ENCODE results near the gene ZBTB21.

Gene ZBTB21

GRCh38 chr21:41957991-41958766 is 52.0 kb downstream of the ZBTB21 start:
- Histone ChIP-seq H3K4me2 (ENCODE audit: low read depth, low read length) (no peak overlapping the region), H3K36me3 (replicated peaks; ENCODE audit: insufficient read depth, low read length) (no peaks in the 10 kb centered on the region), H4K20me1 (ENCODE audit: insufficient read depth, low read length) (no peaks in the 10 kb centered on the region), H3K4me1 (ENCODE audit: low read length) (no peaks in the 10 kb centered on the region), H2AFZ (ENCODE audit: low read length) (no peak overlapping the region), H3F3A (ENCODE audit: insufficient read depth, low read length) (no peaks in the 10 kb centered on the region), H3K27ac (ENCODE audit: low read length) (no peak overlapping the region), H3K79me2 (ENCODE audit: low read length) (no peaks in the 10 kb centered on the region), H3K9ac (ENCODE audit: low read length) (no peak overlapping the region), H3K9me2 (replicated peaks; ENCODE audit: insufficient read depth, low read length) (no peaks in the 10 kb centered on the region), H3K9me3 (replicated peaks; ENCODE audit: insufficient read depth, low read length) (no peaks in the 10 kb centered on the region), H3K27me3 (replicated peaks; ENCODE audit: insufficient read depth, low read length) (peaks cover 29% of the 10 kb centered on the region), H3K4me3 (ENCODE audit: low read length) (no peak overlapping the region)
- no peak for DNase-seq
- TF ChIP-seq EZH2phosphoT487 (IDR thresholded peaks at IDR 0.05; ENCODE audit: low read length) = no peak
- no peak for TF ChIP-seq CTCF (IDR thresholded peaks at IDR 0.05; ENCODE audit: low read length)
- no peak for TF ChIP-seq EZH2 (optimal IDR thresholded peaks at IDR 0.05; ENCODE audit: low read depth, low read length)

- no peaks in the 10 kb centered on the region for H3K9me2 ChIP-seq (replicated peaks; ENCODE audit: insufficient read depth, low read length)
- H3F3A ChIP-seq (ENCODE audit: insufficient read depth, low read length) = no peaks in the 10 kb centered on the region
- H3K4me2 ChIP-seq (ENCODE audit: low read depth, low read length) = no peak overlapping the region
- no peak overlapping the region for H3K4me3 ChIP-seq (ENCODE audit: low read length)
- no peaks in the 10 kb centered on the region for H3K36me3 ChIP-seq (replicated peaks; ENCODE audit: insufficient read depth, low read length)
- H3K4me1 ChIP-seq (ENCODE audit: low read length) = no peaks in the 10 kb centered on the region
- DNase-seq = no peak
- no peaks in the 10 kb centered on the region for H3K79me2 ChIP-seq (ENCODE audit: low read length)
- no peaks in the 10 kb centered on the region for H3K9me3 ChIP-seq (replicated peaks; ENCODE audit: insufficient read depth, low read length)
- no peak overlapping the region for H3K9ac ChIP-seq (ENCODE audit: low read length)
- H3K27me3 ChIP-seq (replicated peaks; ENCODE audit: insufficient read depth, low read length) = peaks cover 19% of the 10 kb centered on the region; the same call in 1 of the 2 replicates
- TF ChIP-seq EZH2 (optimal IDR thresholded peaks at IDR 0.05; ENCODE audit: low read depth, low read length) (no peak), CTCF (IDR thresholded peaks at IDR 0.05; ENCODE audit: low read length) (no peak), EZH2phosphoT487 (IDR thresholded peaks at IDR 0.05; ENCODE audit: low read length) (no peak)
- H2AFZ ChIP-seq (ENCODE audit: low read length) = no peak overlapping the region
- no peak overlapping the region for H3K27ac ChIP-seq (ENCODE audit: low read length)
- no peaks in the 10 kb centered on the region for H4K20me1 ChIP-seq (ENCODE audit: insufficient read depth, low read length)
These were observed 53.0 kb downstream of the ZBTB21 start for GRCh38 chr21:41956926-41957729.

- no peak for DNase-seq
- peaks cover 4% of the 10 kb centered on the region; the same call in 1 of the 2 replicates for H3K27me3 ChIP-seq (replicated peaks; ENCODE audit: insufficient read depth, low read length)
- no peak overlapping the region for H3K27ac ChIP-seq (ENCODE audit: low read length)
- H3K4me2 ChIP-seq (ENCODE audit: low read depth, low read length) = no peak overlapping the region
- no peak overlapping the region for H2AFZ ChIP-seq (ENCODE audit: low read length)
- no peaks in the 10 kb centered on the region for H4K20me1 ChIP-seq (ENCODE audit: insufficient read depth, low read length)
- no peaks in the 10 kb centered on the region for H3K4me1 ChIP-seq (ENCODE audit: low read length)
- no peak overlapping the region for H3K4me3 ChIP-seq (ENCODE audit: low read length)
- H3K9ac ChIP-seq (ENCODE audit: low read length) = no peak overlapping the region
- no peaks in the 10 kb centered on the region for H3K9me3 ChIP-seq (replicated peaks; ENCODE audit: insufficient read depth, low read length)
- TF ChIP-seq EZH2phosphoT487 (IDR thresholded peaks at IDR 0.05; ENCODE audit: low read length) (no peak), CTCF (IDR thresholded peaks at IDR 0.05; ENCODE audit: low read length) (no peak), EZH2 (optimal IDR thresholded peaks at IDR 0.05; ENCODE audit: low read depth, low read length) (no peak)
- H3F3A ChIP-seq (ENCODE audit: insufficient read depth, low read length) = no peaks in the 10 kb centered on the region
- H3K9me2 ChIP-seq (replicated peaks; ENCODE audit: insufficient read depth, low read length) = no peaks in the 10 kb centered on the region
- no peaks in the 10 kb centered on the region for H3K79me2 ChIP-seq (ENCODE audit: low read length)
- H3K36me3 ChIP-seq (replicated peaks; ENCODE audit: insufficient read depth, low read length) = no peaks in the 10 kb centered on the region
These were observed 54.6 kb downstream of the ZBTB21 start for GRCh38 chr21:41955516-41955915.

All from MM.1S (cell line).